HEK293 (cell line): ENCODE data around the gene STMP1.
A peak's percentile ranks its signal among the peaks of the same experiment; 100 is the strongest.
"Not testable (repeated sequence)": the region's sequence is repeated elsewhere in the genome, so short reads cannot be mapped to it uniquely, and the experiment has no call there.

Source experiments
- CTCF ChIA-PET: fragments of 350-600 bp; formaldehyde crosslinking; extraction: SDS; loops from one replicate; lab custom pipeline; 2021; ENCODE audit warnings: antibody characterized with exemption; lab: Yijun Ruan, JAX
- POLR2A ChIA-PET: fragments of 300-600 bp; formaldehyde crosslinking; extraction: SDS; loops from one replicate; lab custom pipeline; 2020; ENCODE audit warnings: antibody characterized with exemption, inconsistent platforms; lab: Yijun Ruan, JAX
- H3K27ac ChIP-seq: fragments of 200-500 bp; sonication (Bioruptor generic); 2 replicates; pipeline ENCODE4 v1.5.1; 2014; ENCODE audit warnings: low read depth, low read length, control low read depth, inconsistent platforms; ENCODE audit errors: extremely low read depth
- H3K36me3 ChIP-seq, 2 experiments: fragments of 200-500 bp in 1 of 2; sonication (Bioruptor generic) in 1 of 2; 1 replicate in 1 of 2; 2 replicates in 1 of 2; pipeline ENCODE4 v1.5.1; 2014 to 2017; ENCODE audit warnings: inconsistent platforms in 2 of 2, low read length in 2 of 2; ENCODE audit not compliant: control insufficient read depth in 2 of 2, insufficient read depth in 1 of 2
- H3K4me1 ChIP-seq: fragments of 200-500 bp; sonication (Bioruptor generic); 2 replicates; pipeline ENCODE4 v1.5.1; 2014; ENCODE audit warnings: mild to moderate bottlenecking, low read length, inconsistent platforms; ENCODE audit not compliant: control insufficient read depth, insufficient read depth
- H3K4me3 ChIP-seq: 2 replicates; pipeline ENCODE4 v1.5.1; 2011; ENCODE audit warnings: low read depth, mild to moderate bottlenecking, control low read depth, low read length, moderate library complexity
- H3K9me3 ChIP-seq: fragments of 200-500 bp; sonication (Bioruptor generic); 2 replicates; pipeline ENCODE4 v1.5.1; 2014; ENCODE audit warnings: low read depth, low read length, inconsistent platforms; ENCODE audit not compliant: control insufficient read depth, insufficient read depth
- KLF8 ChIP-seq: fragments of 450-650 bp; formaldehyde crosslinking; IDR thresholded peaks from 2 replicates; pipeline ENCODE4 v1.5.1; 2016; ENCODE audit warnings: missing biosample characterization, missing genetic modification characterization
- SCRT1 ChIP-seq: fragments of 450-650 bp; formaldehyde crosslinking; IDR thresholded peaks from 2 replicates; pipeline ENCODE4 v1.5.1; 2016; ENCODE audit warnings: missing biosample characterization, missing genetic modification characterization, borderline replicate concordance
- SETDB1 ChIP-seq: IDR thresholded peaks from one replicate; pipeline ENCODE4 v1.6.1; 2017; ENCODE audit warnings: mild to moderate bottlenecking, low read length, moderate library complexity, mixed read lengths; ENCODE audit not compliant: insufficient read length
- ZBTB48 ChIP-seq: fragments of 450-650 bp; formaldehyde crosslinking; IDR thresholded peaks from 2 replicates; pipeline ENCODE4 v1.5.1; 2016; ENCODE audit warnings: missing biosample characterization, missing genetic modification characterization
- ZIC2 ChIP-seq: fragments of 450-650 bp; formaldehyde crosslinking; IDR thresholded peaks from 2 replicates; pipeline ENCODE4 v1.5.1; 2016; ENCODE audit warnings: missing biosample characterization, missing genetic modification characterization
- ZNF146 ChIP-seq: fragments of 450-650 bp; formaldehyde crosslinking; IDR thresholded peaks from 2 replicates; pipeline ENCODE4 v1.5.1; 2016; ENCODE audit warnings: missing biosample characterization, missing genetic modification characterization
- ZNF394 ChIP-seq: fragments of 450-650 bp; formaldehyde crosslinking; IDR thresholded peaks from 2 replicates; pipeline ENCODE4 v1.5.1; 2016; ENCODE audit warnings: missing biosample characterization, missing genetic modification characterization, mild to moderate bottlenecking, moderate library complexity, borderline replicate concordance
- ZNF433 ChIP-seq: fragments of 450-650 bp; formaldehyde crosslinking; IDR thresholded peaks from 2 replicates; pipeline ENCODE4 v1.5.1; 2016; ENCODE audit warnings: missing biosample characterization, missing genetic modification characterization, low read depth
- ZNF48 ChIP-seq: fragments of 450-650 bp; formaldehyde crosslinking; IDR thresholded peaks from 2 replicates; pipeline ENCODE4 v1.5.1; 2016; ENCODE audit warnings: missing biosample characterization, missing genetic modification characterization
- ZNF621 ChIP-seq: fragments of 450-650 bp; formaldehyde crosslinking; IDR thresholded peaks from 2 replicates; pipeline ENCODE4 v1.5.1; 2017; ENCODE audit warnings: missing biosample characterization, missing genetic modification characterization
- ZNF623 ChIP-seq: fragments of 450-650 bp; formaldehyde crosslinking; IDR thresholded peaks from 2 replicates; pipeline ENCODE4 v1.5.1; 2016; ENCODE audit warnings: missing biosample characterization, missing genetic modification characterization
- ZNF660 ChIP-seq: fragments of 450-650 bp; IDR thresholded peaks from 2 replicates; pipeline ENCODE4 v1.5.1; 2018; ENCODE audit warnings: missing biosample characterization, mild to moderate bottlenecking, missing genetic modification characterization
- ZSCAN30 ChIP-seq: fragments of 450-650 bp; IDR thresholded peaks from 2 replicates; pipeline ENCODE4 v1.5.1; 2018; ENCODE audit warnings: missing biosample characterization, mild to moderate bottlenecking, missing genetic modification characterization, moderate library complexity
- TF ChIP-seq, protein P1 (sequence below): fragments of 450-650 bp; formaldehyde crosslinking; IDR thresholded peaks from 2 replicates; pipeline ENCODE4 v1.5.1; 2017; ENCODE audit warnings: missing biosample characterization, missing genetic modification characterization
- TF ChIP-seq, protein P2 (sequence below): fragments of 450-650 bp; formaldehyde crosslinking; IDR thresholded peaks from 2 replicates; pipeline ENCODE4 v1.5.1; 2016; ENCODE audit warnings: missing biosample characterization, missing genetic modification characterization
- TF ChIP-seq, protein P3 (sequence below): fragments of 450-650 bp; formaldehyde crosslinking; IDR thresholded peaks from 2 replicates; pipeline ENCODE4 v1.5.1; 2016; ENCODE audit warnings: missing biosample characterization, missing genetic modification characterization
- TF ChIP-seq, protein P4 (sequence below): fragments of 450-650 bp; formaldehyde crosslinking; IDR thresholded peaks from 2 replicates; pipeline ENCODE4 v1.5.1; 2017; ENCODE audit warnings: missing biosample characterization, missing genetic modification characterization

STMP1 gene

DNA sequence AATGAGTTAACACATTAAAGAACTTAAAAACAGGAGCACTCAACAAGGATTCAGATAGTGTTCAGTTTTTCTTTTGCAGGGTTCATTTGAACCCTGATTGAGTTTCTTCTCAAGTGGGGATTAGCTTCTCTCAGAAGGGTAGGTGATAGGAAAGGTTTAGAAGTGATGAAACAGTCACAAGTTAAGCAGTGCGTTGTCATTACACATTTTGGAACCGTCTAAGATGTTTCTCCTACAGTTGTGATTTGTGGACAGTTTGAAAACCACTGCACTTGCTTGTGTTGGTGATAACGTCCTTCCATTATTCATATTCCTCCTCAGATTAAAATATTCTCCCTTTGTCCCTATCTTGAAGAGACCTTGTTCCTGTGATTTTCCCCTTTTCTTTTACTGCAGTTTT lies 2.7 kb downstream of the STMP1 start (continued):
- no peak for TF ChIP-seq SCRT1 (tag by site-specific recombination)

DNA sequence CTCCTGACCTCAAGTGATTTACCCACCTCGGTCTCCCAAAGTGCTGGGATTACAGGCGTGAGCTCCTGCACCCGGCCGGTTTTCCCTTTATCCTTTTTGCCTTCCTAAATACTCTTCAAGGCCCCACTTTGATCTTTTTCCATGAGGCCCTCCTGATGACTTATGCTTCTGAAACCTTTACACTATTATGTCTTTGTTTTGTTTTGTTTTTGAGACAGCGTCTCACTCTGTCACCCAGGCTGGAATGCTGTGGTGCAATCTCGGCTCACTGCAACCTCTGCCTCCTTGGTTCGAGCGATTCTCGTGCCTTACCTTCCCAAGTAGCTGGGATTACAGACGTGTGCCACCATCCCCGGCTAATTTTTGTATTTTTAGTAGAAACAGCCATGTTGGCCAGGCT lies 3.8 kb downstream of the STMP1 start:
- H3K4me1 ChIP-seq, result no peaks in the 10 kb centered on the region
- TF ChIP-seq ZNF621 (tag by site-specific recombination) (no peak), KLF8 (no peak), ZNF394 (tag by site-specific recombination) (no peak), ZNF660 (tag by site-specific recombination) (no peak)
- TF ChIP-seq, protein P1, sequence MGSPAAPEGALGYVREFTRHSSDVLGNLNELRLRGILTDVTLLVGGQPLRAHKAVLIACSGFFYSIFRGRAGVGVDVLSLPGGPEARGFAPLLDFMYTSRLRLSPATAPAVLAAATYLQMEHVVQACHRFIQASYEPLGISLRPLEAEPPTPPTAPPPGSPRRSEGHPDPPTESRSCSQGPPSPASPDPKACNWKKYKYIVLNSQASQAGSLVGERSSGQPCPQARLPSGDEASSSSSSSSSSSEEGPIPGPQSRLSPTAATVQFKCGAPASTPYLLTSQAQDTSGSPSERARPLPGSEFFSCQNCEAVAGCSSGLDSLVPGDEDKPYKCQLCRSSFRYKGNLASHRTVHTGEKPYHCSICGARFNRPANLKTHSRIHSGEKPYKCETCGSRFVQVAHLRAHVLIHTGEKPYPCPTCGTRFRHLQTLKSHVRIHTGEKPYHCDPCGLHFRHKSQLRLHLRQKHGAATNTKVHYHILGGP (tag by site-specific recombination), result no peak
- no peaks in the 10 kb centered on the region for H3K9me3 ChIP-seq
- H3K27ac ChIP-seq, result no peak overlapping the region
- POLR2A ChIA-PET, result no interaction called here
- H3K36me3 ChIP-seq, result peaks cover 0 to 5% of the 10 kb centered on the region in 2 experiments; a peak in 1 of 3 replicates
- CTCF ChIA-PET, result no interaction called here
- no peak overlapping the region for H3K4me3 ChIP-seq

DNA sequence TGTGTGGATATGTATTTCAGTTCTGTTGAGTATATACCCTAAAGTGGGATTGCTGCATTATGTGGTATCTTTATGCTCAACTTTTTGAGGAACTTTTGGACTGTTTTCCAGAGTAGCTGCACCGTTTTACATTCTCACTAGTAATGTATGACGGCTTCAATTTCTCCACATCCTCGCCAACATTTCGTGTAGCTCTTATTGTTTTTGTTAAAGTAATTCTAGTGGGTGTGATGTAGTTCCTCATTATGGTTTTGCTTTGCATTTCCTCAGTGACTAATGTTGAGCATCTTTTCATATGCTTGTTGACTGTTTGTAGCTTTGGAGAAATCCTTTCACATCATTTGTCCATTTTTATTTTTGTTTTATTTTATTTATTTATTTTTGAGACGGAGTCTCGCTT lies 4.5 kb downstream of the STMP1 start:
- H3K4me3 ChIP-seq, result no peak overlapping the region
- no peak overlapping the region for H3K27ac ChIP-seq
- CTCF ChIA-PET, result no interaction called here
- no peaks in the 10 kb centered on the region for H3K9me3 ChIP-seq
- POLR2A ChIA-PET, result no interaction called here
- TF ChIP-seq, protein P2, sequence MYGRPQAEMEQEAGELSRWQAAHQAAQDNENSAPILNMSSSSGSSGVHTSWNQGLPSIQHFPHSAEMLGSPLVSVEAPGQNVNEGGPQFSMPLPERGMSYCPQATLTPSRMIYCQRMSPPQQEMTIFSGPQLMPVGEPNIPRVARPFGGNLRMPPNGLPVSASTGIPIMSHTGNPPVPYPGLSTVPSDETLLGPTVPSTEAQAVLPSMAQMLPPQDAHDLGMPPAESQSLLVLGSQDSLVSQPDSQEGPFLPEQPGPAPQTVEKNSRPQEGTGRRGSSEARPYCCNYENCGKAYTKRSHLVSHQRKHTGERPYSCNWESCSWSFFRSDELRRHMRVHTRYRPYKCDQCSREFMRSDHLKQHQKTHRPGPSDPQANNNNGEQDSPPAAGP (tag by site-specific recombination), result no peak
- no peak for TF ChIP-seq ZNF433 (tag by site-specific recombination)
- TF ChIP-seq, all 188 proteins: peak for 0
- Histone ChIP-seq H3K36me3 (peaks cover 0 to 5% of the 10 kb centered on the region in 2 experiments; a peak in 1 of 3 replicates), H3K4me1 (no peaks in the 10 kb centered on the region)

DNA sequence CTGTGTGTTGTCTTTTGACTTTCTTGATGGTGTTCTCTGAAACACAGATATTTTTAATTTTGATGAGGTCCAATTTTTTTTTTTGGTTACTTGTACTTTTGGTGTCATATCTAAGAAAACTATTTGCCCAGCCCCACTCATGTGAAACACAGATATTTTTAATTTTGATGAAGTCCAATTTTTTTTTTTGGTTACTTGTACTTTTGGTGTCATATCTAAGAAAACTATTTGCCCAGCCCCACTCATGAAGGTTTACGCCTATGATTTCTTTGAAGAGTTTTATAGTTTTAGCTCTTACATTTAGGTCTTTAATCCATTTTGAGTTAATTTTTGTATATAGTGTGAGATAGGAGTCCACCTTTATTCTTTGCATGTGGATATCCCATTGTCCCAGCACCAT lies 5.3 kb downstream of the STMP1 start:
- H3K4me3 ChIP-seq, H3K27ac ChIP-seq, H3K36me3 ChIP-seq, H3K9me3 ChIP-seq, H3K4me1 ChIP-seq, POLR2A ChIA-PET, CTCF ChIA-PET: not testable (repeated sequence)

DNA sequence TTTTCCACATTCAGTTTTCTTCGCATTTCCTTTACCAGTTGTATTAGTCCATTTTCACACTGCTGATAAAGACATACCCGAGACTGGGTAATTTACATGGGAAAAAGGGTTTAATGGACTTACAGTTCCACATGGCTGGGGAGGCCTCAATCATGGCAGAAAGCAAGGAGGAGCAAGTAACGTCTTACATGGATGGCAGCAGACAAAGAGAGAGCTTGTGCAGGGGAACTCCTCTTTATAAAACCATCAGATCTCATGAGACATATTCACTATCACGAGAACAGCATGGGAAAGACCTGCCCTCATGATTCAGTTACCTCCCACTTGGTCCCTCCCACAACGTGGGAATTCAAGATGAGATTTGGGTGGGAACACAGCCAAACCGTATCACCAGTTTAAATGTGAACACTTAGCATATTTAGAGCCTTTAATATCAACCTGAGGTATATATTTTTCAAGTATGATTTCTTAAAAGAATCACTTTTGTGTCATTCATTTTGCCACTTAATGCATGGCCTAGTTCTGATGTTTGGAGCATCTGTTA lies 6.6 kb downstream of the STMP1 start:
- H3K4me3 ChIP-seq, H3K36me3 ChIP-seq, H3K4me1 ChIP-seq, H3K9me3 ChIP-seq, POLR2A ChIA-PET, H3K27ac ChIP-seq: not testable (repeated sequence)
- CTCF ChIA-PET, result interaction anchor here (0.6 kb wide), 2 partner anchors 101 to 436 kb away, joined by 3 read pairs; no protein-coding TSS in a partner anchor
- peak; percentile 41 for TF ChIP-seq SETDB1

DNA sequence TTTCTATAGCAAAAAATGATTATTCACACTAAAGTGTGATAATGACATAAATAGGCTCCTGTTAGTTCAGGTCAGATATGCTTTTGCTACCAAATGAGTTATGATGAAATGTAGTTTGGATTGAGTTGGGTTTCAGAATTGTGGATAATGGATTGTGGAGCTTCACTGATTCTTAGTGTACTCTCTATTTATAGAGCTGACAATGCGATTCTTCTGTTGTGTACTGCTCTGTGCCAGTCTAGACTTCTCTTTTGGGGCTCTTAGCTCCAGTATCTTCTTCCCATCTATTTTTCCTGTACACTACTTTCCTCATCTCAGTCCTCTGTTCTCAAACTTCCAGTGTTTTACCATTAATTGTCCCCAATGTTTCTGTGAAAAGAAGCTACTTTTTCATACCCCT lies 7.5 kb downstream of the STMP1 start:
- Histone ChIP-seq H3K4me3 (no peak overlapping the region), H3K9me3 (no peaks in the 10 kb centered on the region), H3K36me3 (peaks cover 0 to 13% of the 10 kb centered on the region in 2 experiments; a peak in 1 of 3 replicates), H3K4me1 (no peaks in the 10 kb centered on the region), H3K27ac (no peak overlapping the region)
- ChIA-PET CTCF (interaction anchor here (0.6 to 7.8 kb wide), 9 partner anchors 35 to 437 kb away, joined by 3 to 58 read pairs (median 4); no protein-coding TSS in a partner anchor), POLR2A (no interaction called here)
- no peak for TF ChIP-seq ZSCAN30 (tag by site-specific recombination)
- no peak for TF ChIP-seq ZNF48 (tag by site-specific recombination)
- TF ChIP-seq, protein P3, sequence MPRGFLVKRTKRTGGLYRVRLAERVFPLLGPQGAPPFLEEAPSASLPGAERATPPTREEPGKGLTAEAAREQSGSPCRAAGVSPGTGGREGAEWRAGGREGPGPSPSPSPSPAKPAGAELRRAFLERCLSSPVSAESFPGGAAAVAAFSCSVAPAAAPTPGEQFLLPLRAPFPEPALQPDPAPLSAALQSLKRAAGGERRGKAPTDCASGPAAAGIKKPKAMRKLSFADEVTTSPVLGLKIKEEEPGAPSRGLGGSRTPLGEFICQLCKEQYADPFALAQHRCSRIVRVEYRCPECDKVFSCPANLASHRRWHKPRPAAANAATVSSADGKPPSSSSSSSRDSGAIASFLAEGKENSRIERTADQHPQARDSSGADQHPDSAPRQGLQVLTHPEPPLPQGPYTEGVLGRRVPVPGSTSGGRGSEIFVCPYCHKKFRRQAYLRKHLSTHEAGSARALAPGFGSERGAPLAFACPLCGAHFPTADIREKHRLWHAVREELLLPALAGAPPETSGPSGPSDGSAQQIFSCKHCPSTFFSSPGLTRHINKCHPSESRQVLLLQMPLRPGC, result no peak
- no peak for TF ChIP-seq ZNF623
- TF ChIP-seq ZNF146 (tag by site-specific recombination), result no peak
- TF ChIP-seq ZIC2, result no peak
- no peak for TF ChIP-seq ZBTB48
- TF ChIP-seq, protein P4, sequence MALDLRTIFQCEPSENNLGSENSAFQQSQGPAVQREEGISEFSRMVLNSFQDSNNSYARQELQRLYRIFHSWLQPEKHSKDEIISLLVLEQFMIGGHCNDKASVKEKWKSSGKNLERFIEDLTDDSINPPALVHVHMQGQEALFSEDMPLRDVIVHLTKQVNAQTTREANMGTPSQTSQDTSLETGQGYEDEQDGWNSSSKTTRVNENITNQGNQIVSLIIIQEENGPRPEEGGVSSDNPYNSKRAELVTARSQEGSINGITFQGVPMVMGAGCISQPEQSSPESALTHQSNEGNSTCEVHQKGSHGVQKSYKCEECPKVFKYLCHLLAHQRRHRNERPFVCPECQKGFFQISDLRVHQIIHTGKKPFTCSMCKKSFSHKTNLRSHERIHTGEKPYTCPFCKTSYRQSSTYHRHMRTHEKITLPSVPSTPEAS (tag by site-specific recombination), result no peak
